GM12872 (cell line): ENCODE data around the gene SMLR1.

ENCODE experiments used
- TF ChIP-seq, protein P1 (sequence below): IDR thresholded peaks from 3 replicates; pipeline ENCODE4 v1.5.1; 2011; ENCODE audit warnings: low read depth, mild to moderate bottlenecking, low read length, moderate library complexity; ENCODE audit not compliant: insufficient read depth

The SMLR1 gene

DNA sequence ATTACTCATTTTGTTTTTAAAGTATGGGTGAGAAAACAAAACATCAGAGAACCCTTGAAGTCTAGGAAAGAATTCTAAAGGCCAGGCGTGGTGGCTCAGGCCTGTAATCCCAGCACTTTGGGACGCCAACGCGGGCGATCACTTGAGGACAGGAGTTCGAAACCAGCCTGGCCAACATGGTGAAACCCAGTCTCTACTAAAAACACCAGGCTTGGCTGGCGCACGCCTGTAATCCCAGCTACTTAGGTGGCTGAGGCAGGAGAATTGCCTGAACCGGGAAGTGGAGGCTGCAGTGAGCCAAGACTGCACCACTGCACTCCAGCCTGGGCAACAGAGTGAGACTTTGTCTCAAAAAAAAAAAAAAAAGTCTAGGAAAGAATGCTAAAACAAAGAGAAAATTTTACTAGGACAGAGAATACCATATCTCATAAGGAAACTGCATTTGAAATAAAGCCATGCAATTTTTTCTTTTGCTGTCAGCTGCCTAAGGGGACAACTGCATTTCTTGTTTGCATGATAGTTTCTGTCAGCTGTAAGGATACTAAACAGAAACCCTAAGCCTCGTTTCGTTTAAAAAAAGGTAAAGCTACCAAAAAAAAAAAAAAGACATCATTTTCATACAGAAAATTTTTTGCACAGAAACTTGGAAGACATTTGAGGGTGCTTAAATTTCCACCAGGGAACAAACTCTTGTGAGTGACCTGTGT, 32.1 kb downstream of the SMLR1 start:
- TF ChIP-seq, protein P1, sequence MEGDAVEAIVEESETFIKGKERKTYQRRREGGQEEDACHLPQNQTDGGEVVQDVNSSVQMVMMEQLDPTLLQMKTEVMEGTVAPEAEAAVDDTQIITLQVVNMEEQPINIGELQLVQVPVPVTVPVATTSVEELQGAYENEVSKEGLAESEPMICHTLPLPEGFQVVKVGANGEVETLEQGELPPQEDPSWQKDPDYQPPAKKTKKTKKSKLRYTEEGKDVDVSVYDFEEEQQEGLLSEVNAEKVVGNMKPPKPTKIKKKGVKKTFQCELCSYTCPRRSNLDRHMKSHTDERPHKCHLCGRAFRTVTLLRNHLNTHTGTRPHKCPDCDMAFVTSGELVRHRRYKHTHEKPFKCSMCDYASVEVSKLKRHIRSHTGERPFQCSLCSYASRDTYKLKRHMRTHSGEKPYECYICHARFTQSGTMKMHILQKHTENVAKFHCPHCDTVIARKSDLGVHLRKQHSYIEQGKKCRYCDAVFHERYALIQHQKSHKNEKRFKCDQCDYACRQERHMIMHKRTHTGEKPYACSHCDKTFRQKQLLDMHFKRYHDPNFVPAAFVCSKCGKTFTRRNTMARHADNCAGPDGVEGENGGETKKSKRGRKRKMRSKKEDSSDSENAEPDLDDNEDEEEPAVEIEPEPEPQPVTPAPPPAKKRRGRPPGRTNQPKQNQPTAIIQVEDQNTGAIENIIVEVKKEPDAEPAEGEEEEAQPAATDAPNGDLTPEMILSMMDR, result no peak

DNA sequence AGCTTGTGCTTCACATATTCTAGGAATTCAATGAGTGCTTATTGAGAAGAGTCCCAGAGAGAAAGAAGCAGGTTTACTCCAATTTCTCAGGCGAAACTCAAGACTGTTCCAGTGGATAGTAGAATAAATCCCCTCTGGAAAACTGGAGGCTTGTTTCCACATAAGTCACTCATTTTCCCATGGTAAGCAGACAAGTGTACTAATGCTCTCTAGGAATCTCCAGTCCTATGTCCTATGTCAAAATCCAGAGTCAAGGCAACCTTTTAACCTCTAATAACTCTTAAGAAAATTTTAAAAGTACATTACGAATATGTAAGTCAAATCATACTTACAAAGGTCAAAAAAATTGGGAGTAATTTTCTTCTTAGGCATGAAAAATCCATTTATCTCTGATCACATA, 35.2 kb downstream of the SMLR1 start:
- TF ChIP-seq, protein P1, result no peak

DNA sequence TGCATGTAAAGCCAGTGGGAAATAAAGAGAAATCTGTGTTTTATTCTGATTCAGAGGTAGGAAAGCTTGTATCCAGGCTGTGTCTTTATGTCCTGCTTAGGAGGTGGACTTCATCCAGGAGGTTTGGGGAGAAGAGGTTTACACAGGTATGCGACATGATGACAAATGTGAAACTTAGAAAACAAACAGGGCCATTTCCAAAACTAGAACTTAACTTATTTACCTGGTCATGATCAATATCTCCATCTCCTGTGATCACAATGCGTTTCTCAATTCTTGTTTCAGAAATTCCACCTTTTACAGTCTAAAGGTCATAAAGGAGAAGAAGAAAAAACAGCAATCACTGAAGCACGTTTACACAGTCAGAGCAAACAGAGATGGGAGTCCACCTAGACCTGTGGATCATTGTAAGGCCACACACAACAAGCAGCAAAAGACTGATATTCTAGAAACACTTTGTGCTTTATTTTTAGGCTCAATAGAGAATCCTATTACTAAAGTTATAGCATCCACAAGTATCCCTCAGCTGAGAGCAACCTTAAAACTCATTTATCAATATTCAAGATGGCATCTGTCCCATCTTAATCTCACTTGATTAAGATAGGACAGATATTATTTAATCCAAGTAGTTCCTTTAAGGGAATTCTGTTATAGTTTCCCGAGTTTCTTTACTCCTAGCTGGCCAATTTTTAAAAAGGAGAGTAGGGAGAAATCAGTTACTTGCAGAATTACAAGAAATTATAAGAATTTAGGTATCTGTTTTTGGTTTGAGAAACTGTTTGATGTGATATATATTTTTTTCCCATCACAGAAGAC, 36.4 kb downstream of the SMLR1 start:
- TF ChIP-seq, protein P1, result no peak

DNA sequence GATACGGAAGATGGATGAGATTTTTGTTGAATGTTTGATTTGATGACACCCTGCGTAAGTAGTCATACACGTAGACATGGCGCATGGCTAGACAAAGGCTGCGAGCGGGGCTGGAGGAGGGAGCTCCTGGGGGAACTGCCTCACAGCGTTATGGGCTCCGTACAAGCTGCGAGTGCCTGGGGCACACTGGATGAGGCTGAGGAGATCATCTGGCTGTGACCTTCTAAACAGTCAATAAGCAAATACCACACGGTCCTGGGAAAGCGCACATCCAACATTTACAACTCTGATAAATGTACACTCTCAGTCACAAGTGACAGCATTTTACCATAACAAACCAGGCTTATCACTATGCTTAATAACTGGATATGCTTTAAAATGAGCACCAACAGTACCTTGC, 37.1 kb downstream of the SMLR1 start:
- TF ChIP-seq, protein P1, result no peak

DNA sequence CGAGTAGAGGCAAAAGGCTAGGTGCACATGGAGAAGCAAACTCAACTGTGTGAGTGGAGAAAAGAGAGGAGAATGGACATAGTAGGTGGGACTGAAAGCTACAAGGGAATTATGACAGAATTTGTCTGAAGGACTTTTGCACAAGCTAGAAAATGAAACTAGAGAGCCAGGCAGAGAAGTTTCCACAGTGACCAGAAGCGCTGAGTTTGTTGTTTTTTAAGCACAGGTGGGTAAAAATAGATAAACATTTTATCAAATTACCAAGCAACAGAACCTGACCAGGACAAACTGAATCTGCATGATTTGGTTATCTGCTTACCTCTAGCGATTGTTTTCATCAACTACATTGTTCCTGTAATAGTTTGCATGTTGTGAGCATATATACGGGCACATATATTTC, 38.6 kb downstream of the SMLR1 start:
- TF ChIP-seq, protein P1, result no peak

DNA sequence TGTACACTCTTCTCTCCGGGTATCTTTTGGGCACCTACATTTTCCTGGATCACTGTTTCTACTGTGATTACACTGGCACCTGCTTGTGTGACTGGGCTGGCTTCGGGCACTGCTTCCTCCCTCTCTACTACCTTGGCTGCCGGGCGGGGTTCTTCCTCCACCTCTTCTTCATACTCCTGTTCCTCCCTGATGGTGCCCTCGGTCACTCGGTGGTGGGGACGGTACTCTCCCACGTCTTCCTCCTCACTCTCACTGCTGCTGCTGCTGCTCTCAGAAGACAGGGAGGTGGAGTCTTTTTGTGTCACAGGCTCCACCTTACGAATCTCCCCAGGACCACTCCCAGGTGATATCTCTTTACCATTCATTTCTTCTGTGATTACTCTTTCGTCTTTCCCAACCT, 42.5 kb downstream of the SMLR1 start:
- TF ChIP-seq, protein P1, result no peak

DNA sequence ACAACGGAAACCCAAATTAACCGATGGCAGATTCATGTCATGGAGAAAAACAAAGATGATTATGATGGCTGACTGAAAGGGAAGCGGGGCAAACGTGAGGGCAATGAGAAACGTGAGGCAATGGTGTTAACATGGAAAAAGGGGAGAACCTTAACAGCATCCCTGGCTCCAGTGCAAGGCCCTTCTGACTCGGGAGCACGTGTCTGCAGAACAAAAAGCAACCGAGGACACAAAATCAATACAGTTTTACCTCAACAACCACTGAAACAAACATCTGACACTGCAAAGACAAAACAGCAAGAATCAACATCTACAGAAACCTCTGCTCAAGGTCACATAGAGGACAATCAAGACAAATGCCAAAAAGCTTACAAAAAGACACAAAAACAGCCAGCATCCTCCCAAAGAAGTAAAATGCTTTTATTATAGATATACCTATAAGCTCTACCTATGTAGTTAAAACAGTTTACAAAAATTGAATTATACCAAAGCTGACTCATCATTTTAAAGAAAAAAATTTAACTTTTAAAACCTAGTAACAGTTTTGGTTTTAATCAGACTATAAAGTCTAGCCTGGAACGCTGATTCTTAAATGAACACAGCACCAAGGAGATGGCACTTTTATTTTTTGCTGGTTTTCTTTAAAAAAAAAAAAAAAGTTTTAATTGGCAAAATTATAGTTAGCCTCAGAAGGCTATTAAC, 43.1 kb downstream of the SMLR1 start:
- TF ChIP-seq, protein P1, result no peak
